Stimulated activated CD4-positive, alpha-beta T cell treated with anti-CD3 and anti-CD28 coated beads, TNF-alpha, amount 100 ng/mL, for 24 hours (primary cell): ENCODE measurements around the gene TIMP3.
"Not testable (repeated sequence)": the region's sequence is repeated elsewhere in the genome, so short reads cannot be mapped to it uniquely, and the experiment has no call there.

Source experiments
- DNase-seq, 3 experiments: peaks; one replicate each; pipeline ENCODE4 v3.0.0-alpha.2; 2020; ENCODE audit warnings: low read depth in 3 of 3

The TIMP3 gene

GRCh38 chr22:32801537-32802236 lies at the start of gene TIMP3:
TSS of gene TIMP3 (plus strand) at chr22:32801705. CDS start at chr22:32802002, 297 bp downstream.
- DNase-seq, result peak in 1 of 3 experiments; percentile 12

GRCh38 chr22:32752326-32752725 lies 49.2 kb upstream of the TIMP3 start:
- no peak for DNase-seq

- DNase-seq, result no peak
Observed at GRCh38 chr22:32752816-32753520, 48.5 kb upstream of the TIMP3 start.

- no peak for DNase-seq
Observed at GRCh38 chr22:32753591-32753990, 47.9 kb upstream of the TIMP3 start.

- DNase-seq, result no peak
Observed at GRCh38 chr22:32754413-32755041, 47.0 kb upstream of the TIMP3 start.

GRCh38 chr22:32757086-32757762 lies 44.3 kb upstream of the TIMP3 start:
- not testable (repeated sequence) for DNase-seq

GRCh38 chr22:32758866-32759385 lies 42.6 kb upstream of the TIMP3 start:
- DNase-seq, result no peak

GRCh38 chr22:32760396-32760795 lies 41.1 kb upstream of the TIMP3 start:
- DNase-seq, result no peak

- DNase-seq, result no peak
Observed at GRCh38 chr22:32760815-32761214, 40.7 kb upstream of the TIMP3 start.

- DNase-seq, result no peak
Observed at GRCh38 chr22:32761251-32761903, 40.1 kb upstream of the TIMP3 start.

GRCh38 chr22:32764330-32765131 lies 37.0 kb upstream of the TIMP3 start:
- DNase-seq, result no peak

GRCh38 chr22:32765132-32765618 lies 36.3 kb upstream of the TIMP3 start:
- DNase-seq, result no peak

GRCh38 chr22:32771756-32772155 lies 29.7 kb upstream of the TIMP3 start:
- no peak for DNase-seq

- no peak for DNase-seq
Observed at GRCh38 chr22:32775957-32776356, 25.5 kb upstream of the TIMP3 start.

- no peak for DNase-seq
Observed at GRCh38 chr22:32776397-32776796, 25.1 kb upstream of the TIMP3 start.

- DNase-seq, result no peak
Observed at GRCh38 chr22:32776802-32777201, 24.7 kb upstream of the TIMP3 start.

- DNase-seq, result no peak
Observed at GRCh38 chr22:32777987-32778386, 23.5 kb upstream of the TIMP3 start.

- DNase-seq, result no peak
Observed at GRCh38 chr22:32780726-32781310, 20.7 kb upstream of the TIMP3 start.

- no peak for DNase-seq
Observed at GRCh38 chr22:32781695-32782094, 19.8 kb upstream of the TIMP3 start.
